ENCODE results near the gene DNAH11.

Gene DNAH11

GRCh38 chr7:21548491-21548890 lies 5.7 kb downstream of the DNAH11 start:
- DNase-seq, result no peak

GRCh38 chr7:21550076-21550475 lies 7.2 kb downstream of the DNAH11 start:
- DNase-seq, result no peak

- no peak for DNase-seq
Measured at GRCh38 chr7:21550821-21551531, 8.1 kb downstream of the DNAH11 start.

GRCh38 chr7:21562385-21562784 lies 19.5 kb downstream of the DNAH11 start:
- DNase-seq, result no peak

GRCh38 chr7:21565614-21566013 lies 22.8 kb downstream of the DNAH11 start:
- DNase-seq, result no peak

- no peak for DNase-seq
Measured at GRCh38 chr7:21566094-21566493, 23.3 kb downstream of the DNAH11 start.

GRCh38 chr7:21568762-21569161 lies 25.9 kb downstream of the DNAH11 start:
- no peak for DNase-seq

- DNase-seq, result no peak
Measured at GRCh38 chr7:21572331-21573313, 29.8 kb downstream of the DNAH11 start.

- DNase-seq, result no peak
Measured at GRCh38 chr7:21579341-21580072, 36.7 kb downstream of the DNAH11 start.

GRCh38 chr7:21580073-21580521 lies 37.3 kb downstream of the DNAH11 start:
- DNase-seq, result no peak

- no peak for DNase-seq
Measured at GRCh38 chr7:21585070-21585724, 42.4 kb downstream of the DNAH11 start.

- no peak for DNase-seq
Measured at GRCh38 chr7:21587139-21587784, 44.4 kb downstream of the DNAH11 start.

- DNase-seq, result no peak
Measured at GRCh38 chr7:21596801-21597200, 54.0 kb downstream of the DNAH11 start.

- no peak for DNase-seq
Measured at GRCh38 chr7:21603462-21603861, 60.6 kb downstream of the DNAH11 start.

GRCh38 chr7:21603972-21604749 lies 61.3 kb downstream of the DNAH11 start:
- no peak for DNase-seq

GRCh38 chr7:21605008-21605585 lies 62.3 kb downstream of the DNAH11 start:
- no peak for DNase-seq

GRCh38 chr7:21608465-21608864 lies 65.6 kb downstream of the DNAH11 start:
- no peak for DNase-seq

- DNase-seq, result no peak
Measured at GRCh38 chr7:21611129-21611528, 68.3 kb downstream of the DNAH11 start.

- DNase-seq, result no peak
Measured at GRCh38 chr7:21616091-21616490, 73.3 kb downstream of the DNAH11 start.

- DNase-seq, result peak; percentile 8
Measured at GRCh38 chr7:21616796-21617436, 74.1 kb downstream of the DNAH11 start.
